IMR-90 (cell line): Measurements from ENCODE around the gene MTTP. TPM values are rescaled to one million over a fixed set of nuclear protein-coding genes. Genes with fewer than 3 reads are reported as not detected.

Experiments used
- ATAC-seq: fragments of 200-7000 bp; cut with Tn5 transposase; 2 replicates; pipeline ENCODE4 v1.9.1; 2020; ENCODE audit warnings: low read depth, mild to moderate bottlenecking, moderate library complexity
- BruUV-seq: library from RNA; stranded (reverse); fragments of 400-500 nt; replicated peaks from 2 replicates; lab custom pipeline; 2021; lab: Mats Ljungman, UMichigan
- CTCF ChIA-PET: fragments of 300-600 bp; formaldehyde crosslinking; extraction: SDS; loops from one replicate; lab custom pipeline; 2021; ENCODE audit warnings: antibody characterized with exemption; lab: Yijun Ruan, JAX
- POLR2A ChIA-PET: fragments of 300-600 bp; sonication (Branson Sonifier 250); formaldehyde crosslinking; loops from one replicate; lab custom pipeline; 2022; ENCODE audit warnings: antibody characterized with exemption; ENCODE audit not compliant: unreplicated experiment; lab: Charles Lee
- DNase-seq: peaks from one replicate; pipeline ENCODE4 v3.0.0; 2013
- H2AFZ ChIP-seq: replicated peaks from 2 replicates; pipeline ENCODE3; 2013; ENCODE audit warnings: low read length, mild to moderate bottlenecking; ENCODE audit not compliant: poor library complexity
- H2AK5ac ChIP-seq: 2 replicates; pipeline ENCODE4 v1.6.1; 2013; ENCODE audit warnings: low read depth, low read length, inconsistent platforms
- H2AK9ac ChIP-seq: replicated peaks from 2 replicates; pipeline ENCODE3; 2013; ENCODE audit warnings: mild to moderate bottlenecking, low read depth, low read length, moderate library complexity; ENCODE audit not compliant: poor library complexity
- H2BK120ac ChIP-seq: 2 replicates; pipeline ENCODE4 v1.6.1; 2013; ENCODE audit warnings: low read depth, low read length, inconsistent platforms
- H2BK15ac ChIP-seq: 3 replicates; pipeline ENCODE4 v1.6.1; 2013; ENCODE audit warnings: low read depth, low read length, inconsistent platforms
- H2BK20ac ChIP-seq: 2 replicates; pipeline ENCODE4 v1.6.1; 2013; ENCODE audit warnings: low read depth, mild to moderate bottlenecking, inconsistent platforms, low read length, moderate library complexity
- H2BK5ac ChIP-seq: 2 replicates; pipeline ENCODE4 v1.6.1; 2013; ENCODE audit warnings: mild to moderate bottlenecking, low read depth, low read length, inconsistent platforms; ENCODE audit not compliant: poor library complexity, severe bottlenecking
- H3K14ac ChIP-seq: replicated peaks from 2 replicates; pipeline ENCODE4 v1.6.1; 2013; ENCODE audit warnings: low read depth, low read length, inconsistent platforms
- H3K18ac ChIP-seq: 2 replicates; pipeline ENCODE4 v1.6.1; 2013; ENCODE audit warnings: low read depth, low read length, control low read depth
- H3K23ac ChIP-seq: 2 replicates; pipeline ENCODE4 v1.6.1; 2013; ENCODE audit warnings: low read depth, low read length, inconsistent platforms
- H3K27ac ChIP-seq: 2 replicates; pipeline ENCODE4 v1.5.1; 2013; ENCODE audit warnings: mild to moderate bottlenecking, control low read depth, low read length; ENCODE audit not compliant: insufficient read depth
- H3K27me3 ChIP-seq: 2 replicates; pipeline ENCODE4 v1.6.1; 2013; ENCODE audit warnings: low read length; ENCODE audit not compliant: control insufficient read depth, insufficient read depth
- H3K36me3 ChIP-seq: 2 replicates; pipeline ENCODE4 v1.6.1; 2013; ENCODE audit warnings: low read length, mixed read lengths; ENCODE audit not compliant: control insufficient read depth, insufficient read depth
- H3K4ac ChIP-seq: 2 replicates; pipeline ENCODE4 v1.6.1; 2013; ENCODE audit warnings: low read depth, low read length, inconsistent platforms
- H3K4me1 ChIP-seq: 2 replicates; pipeline ENCODE4 v1.6.1; 2013; ENCODE audit warnings: low read length, mixed read lengths; ENCODE audit not compliant: control insufficient read depth, insufficient read depth
- H3K4me2 ChIP-seq: 2 replicates; pipeline ENCODE4 v1.6.1; 2013; ENCODE audit warnings: low read depth, mild to moderate bottlenecking, control low read depth, low read length, moderate library complexity
- H3K4me3 ChIP-seq: 2 replicates; pipeline ENCODE4 v1.5.1; 2013; ENCODE audit warnings: low read depth, mild to moderate bottlenecking, control low read depth, low read length, moderate library complexity; ENCODE audit not compliant: insufficient read depth
- H3K56ac ChIP-seq: 2 replicates; pipeline ENCODE4 v1.6.1; 2013; ENCODE audit warnings: low read length, inconsistent platforms; ENCODE audit not compliant: insufficient read depth; ENCODE audit errors: extremely low read depth
- H3K79me1 ChIP-seq, 2 experiments: 2 replicates each; pipeline ENCODE4 v1.6.1; 2013; ENCODE audit warnings: low read length in 2 of 2, inconsistent platforms in 1 of 2, low read depth in 1 of 2
- H3K9ac ChIP-seq: 2 replicates; pipeline ENCODE4 v1.6.1; 2013; ENCODE audit warnings: low read depth, low read length, control low read depth
- H3K9me1 ChIP-seq: 2 replicates; pipeline ENCODE4 v1.6.1; 2013; ENCODE audit warnings: low read length, inconsistent platforms; ENCODE audit not compliant: insufficient read depth
- H3K9me3 ChIP-seq: 2 replicates; pipeline ENCODE4 v1.6.1; 2013; ENCODE audit warnings: low read length; ENCODE audit not compliant: control insufficient read depth, insufficient read depth
- H4K20me1 ChIP-seq: 2 replicates; pipeline ENCODE4 v1.6.1; 2013; ENCODE audit warnings: low read length, inconsistent platforms; ENCODE audit not compliant: insufficient read depth
- H4K5ac ChIP-seq: 2 replicates; pipeline ENCODE4 v1.6.1; 2013; ENCODE audit warnings: mild to moderate bottlenecking, low read depth, low read length, control low read depth
- H4K8ac ChIP-seq, 2 experiments: 2 replicates each; pipeline ENCODE4 v1.6.1; 2013; ENCODE audit warnings: low read depth in 2 of 2, low read length in 2 of 2, control low read depth in 1 of 2, inconsistent platforms in 1 of 2
- H4K91ac ChIP-seq: 2 replicates; pipeline ENCODE4 v1.6.1; 2013; ENCODE audit warnings: low read depth, low read length, inconsistent platforms; ENCODE audit not compliant: insufficient read depth
- BHLHE40 ChIP-seq: fragments of 150-350 bp; IDR thresholded peaks from 2 replicates; pipeline ENCODE4 v1.6.1; 2016; ENCODE audit warnings: mild to moderate bottlenecking, low read depth, low read length
- CHD1 ChIP-seq: IDR thresholded peaks from 2 replicates; pipeline ENCODE4 v1.6.1; 2012; ENCODE audit warnings: low read depth, low read length, improper control_type of control experiment
- ELK1 ChIP-seq: fragments of 150-350 bp; IDR thresholded peaks from 2 replicates; pipeline ENCODE4 v1.6.1; 2016; ENCODE audit warnings: low read depth, mild to moderate bottlenecking, low read length, moderate library complexity, borderline replicate concordance
- MAZ ChIP-seq: IDR thresholded peaks from 2 replicates; pipeline ENCODE4 v1.6.1; 2012; ENCODE audit warnings: low read depth, mild to moderate bottlenecking, low read length, improper control_type of control experiment, moderate library complexity, borderline replicate concordance
- MXI1 ChIP-seq: IDR thresholded peaks from 2 replicates; pipeline ENCODE4 v1.6.1; 2012; ENCODE audit warnings: low read depth, mild to moderate bottlenecking, low read length, moderate library complexity, borderline replicate concordance
- POLR2A ChIP-seq: IDR thresholded peaks from 2 replicates; pipeline ENCODE4 v1.6.1; 2012; ENCODE audit warnings: mild to moderate bottlenecking, low read depth, low read length
- RFX5 ChIP-seq: IDR thresholded peaks from 2 replicates; pipeline ENCODE4 v1.8.0; 2012; ENCODE audit warnings: low read depth, mild to moderate bottlenecking, low read length, moderate library complexity
- WGBS, 2 experiments: methylation state at CpG; one replicate each; pipeline versions ENCODE4 v1.1.5 to v1.1.7; 2013; ENCODE audit warnings: missing lambda C conversion rate in 2 of 2; ENCODE audit not compliant: insufficient read length in 1 of 2; ENCODE audit errors: extremely low coverage in 2 of 2; 5-methylcytosine and 5-hydroxymethylcytosine counted together
- dilution Hi-C: fragments of 300-500 bp; cut with HindIII; formaldehyde crosslinking; loops from one replicate; pipeline ENCODE4 v1.14.3; 2018; ENCODE audit warnings: low sequenced_read_pairs; ENCODE audit not compliant: unreplicated experiment
- in situ Hi-C: fragments of 300-500 bp; cut with MboI; formaldehyde crosslinking; loops from 3 replicates; pipeline ENCODE4 v1.14.3; 2019; ENCODE audit warnings: low sequenced_read_pairs, inconsistent platforms, mixed read lengths
- intact Hi-C: fragments of 100-400 bp; cut with micrococcal nuclease; formaldehyde crosslinking; loops from 2 replicates; pipeline ENCODE4 v1.10.0; 2022
- polyA plus RNA-seq, 3 experiments: library from polyadenylated mRNA; depleted of rRNA; stranded (reverse); fragments of >200 nt; gene quantifications; 2 replicates each; pipeline ENCODE4 v1.2.3, GENCODE V29; 2012; ENCODE audit warnings: low replicate concordance in 1 of 3
- total RNA-seq: library from RNA; depleted of rRNA; stranded (reverse); fragments of >200 nt; gene quantifications from 2 replicates; pipeline ENCODE4 v1.2.3, GENCODE V29; 2012

MTTP gene
- total and polyA plus RNA-seq, 2 of the 4 experiments (the other 2 are of a cell fraction), result under 0.01 to 0.03 TPM

DNA sequence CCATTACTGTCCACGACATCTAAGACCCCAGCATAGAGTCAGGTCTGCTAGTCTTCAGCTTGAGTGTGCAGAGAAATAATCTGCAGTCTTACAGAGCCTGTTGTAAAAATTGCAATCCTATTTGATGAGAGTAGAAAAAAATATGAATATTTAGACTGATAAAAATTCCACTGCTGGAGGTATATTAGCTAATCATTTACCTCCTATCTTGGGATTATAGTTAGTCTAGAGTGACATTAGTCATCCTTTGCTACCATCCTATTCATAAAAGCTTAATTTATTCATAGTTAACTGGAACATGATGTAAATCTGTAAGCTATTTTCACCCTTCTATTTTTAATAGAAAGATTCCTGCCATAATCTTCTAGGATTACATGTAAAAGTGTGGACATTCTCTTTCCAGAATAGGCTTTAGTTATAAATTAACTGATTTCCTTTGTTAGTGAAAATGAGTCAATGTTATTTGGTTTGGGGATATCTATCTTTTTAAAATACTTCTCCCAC is 56.3 kb downstream of the MTTP start:
- ChIA-PET CTCF (no interaction called here), POLR2A (no interaction called here)
- H2BK20ac ChIP-seq, result no peak overlapping the region
- no CpG with 5 or more reads among the region's 1 CpG for WGBS, 2 experiments
- H2BK15ac ChIP-seq, result no peak overlapping the region
- no peak overlapping the region for H2AK5ac ChIP-seq
- no peak overlapping the region for H4K91ac ChIP-seq
- no peak overlapping the region for H2BK5ac ChIP-seq
- H3K36me3 ChIP-seq, result no peaks in the 10 kb centered on the region
- no TSS peak for BruUV-seq
- no peak overlapping the region for H4K5ac ChIP-seq
- H2AFZ ChIP-seq, result no peak overlapping the region
- no peaks in the 10 kb centered on the region for H3K9me3 ChIP-seq
- DNase-seq (no peak), ATAC-seq (no peak)
- no peaks in the 10 kb centered on the region for H4K20me1 ChIP-seq
- H3K4me3 ChIP-seq, result no peak overlapping the region
- intact Hi-C loops (no loop called here), in situ Hi-C loops (no loop called here), dilution Hi-C loops (no loop called here)
- H3K56ac ChIP-seq, result no peak overlapping the region
- H3K14ac ChIP-seq, result no peak overlapping the region
- H2AK9ac ChIP-seq, result no peak overlapping the region
- H2BK120ac ChIP-seq, result no peak overlapping the region
- H4K8ac ChIP-seq, result no peak overlapping the region
- H3K4me2 ChIP-seq, result no peak overlapping the region
- H3K27ac ChIP-seq, result no peak overlapping the region
- H3K9me1 ChIP-seq, result no peaks in the 10 kb centered on the region
- no peak overlapping the region for H3K4ac ChIP-seq
- TF ChIP-seq ELK1 (no peak), POLR2A (no peak), MXI1 (no peak), RFX5 (no peak), CHD1 (no peak), BHLHE40 (no peak), MAZ (no peak)
- no peak overlapping the region for H3K18ac ChIP-seq
- no peak overlapping the region for H3K9ac ChIP-seq
- H3K79me1 ChIP-seq, result no peaks in the 10 kb centered on the region
- H3K23ac ChIP-seq, result no peak overlapping the region
- H3K27me3 ChIP-seq, result no peaks in the 10 kb centered on the region
- no peaks in the 10 kb centered on the region for H3K4me1 ChIP-seq
